K562 (cell line): ENCODE measurements around the gene CD248. TPM values are rescaled to one million over a fixed set of nuclear protein-coding genes. Genes with fewer than 3 reads are reported as not detected.

Experiments
- ETV1 ChIP-seq: fragments of 450-650 bp; conservative IDR thresholded peaks from 2 replicates; pipeline ENCODE4 v1.6.1; 2016; ENCODE audit warnings: missing genetic modification characterization, control low read depth, low read depth, missing compliant biosample characterization
- KAT2B ChIP-seq: IDR thresholded peaks from one replicate; pipeline ENCODE4 v1.6.1; 2012; ENCODE audit warnings: low read depth, mild to moderate bottlenecking, control low read depth, inconsistent platforms, low read length, moderate library complexity
- KLF1 ChIP-seq: fragments of 450-650 bp; IDR thresholded peaks from 2 replicates; pipeline ENCODE4 v1.6.1; 2016; ENCODE audit warnings: missing genetic modification characterization, missing compliant biosample characterization
- MYC ChIP-seq, 2 experiments: fragments of 250-450 bp in 1 of 2; sonication (Bioruptor Pico) in 1 of 2; IDR thresholded peaks; 2 replicates each; pipeline versions ENCODE4 v1.5.1 to v1.6.1; 2012 to 2021; ENCODE audit warnings: low read depth in 2 of 2, borderline replicate concordance in 1 of 2, improper control_type of control experiment in 1 of 2, low read length in 1 of 2, mild to moderate bottlenecking in 1 of 2, moderate library complexity in 1 of 2
- NCOA1 ChIP-seq: fragments of 450-650 bp; IDR thresholded peaks from 2 replicates; pipeline ENCODE4 v1.6.1; 2016; ENCODE audit warnings: low read depth
- POLR2G ChIP-seq: fragments of 200-400 bp; formaldehyde crosslinking; IDR thresholded peaks from 2 replicates; pipeline ENCODE4 v1.6.1; 2017; ENCODE audit warnings: low read depth, mild to moderate bottlenecking, antibody characterized with exemption, low read length, moderate library complexity
- SMAD3 ChIP-seq: fragments of 450-650 bp; formaldehyde crosslinking; conservative IDR thresholded peaks from 2 replicates; pipeline ENCODE4 v1.4.0; 2020; ENCODE audit warnings: mild to moderate bottlenecking
- TAF9B ChIP-seq: fragments of 450-650 bp; IDR thresholded peaks from 2 replicates; pipeline ENCODE4 v1.6.1; 2018; ENCODE audit warnings: mild to moderate bottlenecking; ENCODE audit not compliant: partially characterized antibody
- ZFX ChIP-seq: sonication (generic); formaldehyde crosslinking; IDR thresholded peaks from 2 replicates; pipeline ENCODE4 v1.8.0; 2022; ENCODE audit warnings: mild to moderate bottlenecking, missing genetic modification reagents, moderate library complexity
- ZNF263 ChIP-seq: sonication (generic); formaldehyde crosslinking; IDR thresholded peaks from 2 replicates; pipeline ENCODE4 v1.8.0; 2022; ENCODE audit warnings: mild to moderate bottlenecking, missing genetic modification reagents, borderline replicate concordance
- ZNF41 ChIP-seq: fragments of 250-450 bp; sonication (Bioruptor Pico); conservative IDR thresholded peaks from 2 replicates; pipeline ENCODE4 v1.4.0; 2020; ENCODE audit warnings: mild to moderate bottlenecking
- ZNF766 ChIP-seq: fragments of 200-800 bp; sonication (Bioruptor generic); conservative IDR thresholded peaks from 2 replicates; pipeline ENCODE4 v1.6.1; 2016; ENCODE audit warnings: missing genetic modification characterization, missing compliant biosample characterization
- polyA plus RNA-seq, 8 experiments: library from polyadenylated mRNA; depleted of rRNA in 4 of 8; stranded (reverse) in 5 of 8; unstranded in 3 of 8; fragments of >200 nt; fragmentation: Nextera tagmentation in 2 of 8; fragmentation: Illumina TruSeq in 1 of 8; extraction: Ambion mirVana in 2 of 8; extraction: Trizol in 1 of 8; gene quantifications; 2 replicates each; pipeline versions ENCODE4 v1.2.1 to v1.2.3, GENCODE V29; 2011 to 2014; ENCODE audit warnings: inconsistent platforms in 1 of 8, missing spikeins in 1 of 8
- total RNA-seq, 7 experiments: library from RNA; depleted of rRNA in 6 of 7; stranded (reverse); fragments of >200 nt in 6 of 7; fragmentation: Illumina TruSeq in 2 of 7; extraction: Trizol in 2 of 7; gene quantifications; 2 replicates each; pipeline versions ENCODE4 v1.2.1 to v1.2.3, GENCODE V29; 2011 to 2021; ENCODE audit warnings: low replicate concordance in 1 of 7
- TF ChIP-seq, protein P1 (sequence below): fragments of 250-450 bp; sonication (Bioruptor Pico); IDR thresholded peaks from 2 replicates; pipeline ENCODE4 v1.5.0; 2021; ENCODE audit warnings: mild to moderate bottlenecking, moderate library complexity
- TF ChIP-seq, protein P2 (sequence below): fragments of 200-800 bp; sonication (Bioruptor generic); IDR thresholded peaks from 2 replicates; pipeline ENCODE4 v1.6.1; 2016; ENCODE audit warnings: missing genetic modification characterization, missing compliant biosample characterization
- TF ChIP-seq, protein P3 (sequence below): fragments of 450-650 bp; formaldehyde crosslinking; IDR thresholded peaks from 2 replicates; pipeline ENCODE4 v1.4.0; 2022; ENCODE audit warnings: mild to moderate bottlenecking, moderate library complexity

CD248 gene
- total and polyA plus RNA-seq, 9 of the 15 experiments (the other 6 are each of a cell fraction or from before 2014, with no cell fraction given), result 0.09 TPM; not detected in 8

DNA sequence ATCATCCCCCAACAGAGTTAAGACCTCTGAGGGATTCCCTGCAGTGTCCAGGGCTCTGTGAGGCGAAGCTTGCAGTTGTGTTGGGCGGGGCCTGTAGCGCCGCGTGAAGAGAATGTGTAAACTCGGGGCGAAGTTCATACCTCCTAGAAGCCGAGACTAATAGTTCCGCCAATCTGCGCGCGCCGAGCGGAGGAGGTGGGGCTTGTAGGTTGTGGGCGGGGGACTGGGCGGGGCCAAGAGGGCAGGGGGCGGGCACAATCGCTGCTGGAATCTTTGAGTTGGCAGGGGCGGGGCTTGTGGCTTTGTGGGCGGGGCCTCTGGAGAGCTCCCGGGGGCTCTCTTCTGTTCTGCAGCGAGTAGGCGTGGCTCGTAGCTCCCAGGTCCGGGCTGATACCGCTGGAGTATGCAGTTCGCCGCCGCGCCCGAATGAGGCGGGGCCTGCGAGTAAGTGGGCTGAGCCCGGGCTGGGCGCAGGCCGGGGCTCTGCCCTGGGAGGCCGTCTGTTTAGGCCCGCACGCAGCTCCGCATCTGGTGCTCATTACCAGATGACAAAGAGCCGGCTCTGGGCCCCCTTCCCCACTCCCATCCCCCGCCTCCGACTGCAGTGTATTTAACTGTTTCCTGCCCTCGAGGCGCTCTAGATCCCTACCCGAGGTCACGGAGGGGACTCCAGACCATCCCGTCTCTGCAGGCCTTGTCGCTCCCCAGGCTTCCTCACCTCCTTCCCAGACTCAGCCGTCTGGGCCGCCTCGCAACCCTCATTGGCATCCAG, 4.1 kb downstream of the CD248 start (continued):
- TF ChIP-seq, protein P1, sequence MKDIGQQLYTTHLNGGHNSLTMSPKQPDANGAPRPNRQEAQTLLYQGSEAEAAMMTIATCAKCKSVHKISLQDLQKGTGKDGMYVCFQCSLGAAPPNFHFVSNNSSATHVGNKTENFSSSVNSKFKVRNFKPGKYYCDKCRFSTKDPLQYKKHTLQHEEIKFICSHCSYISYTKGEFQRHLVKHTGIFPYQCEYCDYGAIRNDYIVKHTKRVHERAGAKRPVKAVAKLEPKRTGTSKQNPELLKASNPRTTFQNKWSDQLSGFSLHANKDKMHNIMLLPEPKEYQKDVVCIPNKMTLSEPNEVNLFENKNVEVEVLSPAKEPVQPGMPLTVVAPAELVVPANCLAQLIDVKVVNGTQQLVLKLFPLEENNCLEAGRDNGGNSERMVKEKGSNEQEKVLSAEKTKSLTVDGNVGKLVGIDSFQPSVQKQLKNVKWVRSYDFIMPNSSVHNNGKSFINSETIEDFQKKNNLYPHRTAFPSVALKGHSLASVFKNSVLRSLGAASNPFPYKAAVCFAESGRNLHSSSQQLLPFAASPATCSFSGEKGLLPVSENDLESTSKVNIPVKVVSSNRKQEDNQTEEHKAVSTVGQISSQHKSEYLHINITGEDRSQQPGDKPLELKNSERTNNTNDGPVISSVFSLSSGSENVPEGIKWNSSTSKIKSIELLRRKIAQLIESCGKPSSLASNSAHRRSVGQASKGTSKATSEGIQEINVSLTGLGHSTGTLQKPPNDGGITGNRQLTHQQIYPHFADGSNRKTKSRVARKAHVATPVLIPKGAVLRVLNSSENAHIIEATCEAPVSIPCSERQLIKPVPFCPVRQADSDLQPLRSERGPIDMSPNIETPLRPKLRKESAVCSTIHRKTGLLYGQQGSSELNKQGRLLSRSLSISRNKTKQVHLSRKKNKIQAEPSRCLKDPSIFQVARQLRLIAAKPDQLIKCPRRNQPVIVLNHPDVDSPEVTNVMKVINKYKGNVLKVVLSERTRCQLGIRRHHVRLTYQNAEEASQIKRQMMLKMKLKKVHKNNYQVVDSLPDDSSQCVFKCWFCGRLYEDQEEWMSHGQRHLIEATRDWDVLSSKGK (CRISPR knock-in tag), result no peak
- TF ChIP-seq, protein P2, sequence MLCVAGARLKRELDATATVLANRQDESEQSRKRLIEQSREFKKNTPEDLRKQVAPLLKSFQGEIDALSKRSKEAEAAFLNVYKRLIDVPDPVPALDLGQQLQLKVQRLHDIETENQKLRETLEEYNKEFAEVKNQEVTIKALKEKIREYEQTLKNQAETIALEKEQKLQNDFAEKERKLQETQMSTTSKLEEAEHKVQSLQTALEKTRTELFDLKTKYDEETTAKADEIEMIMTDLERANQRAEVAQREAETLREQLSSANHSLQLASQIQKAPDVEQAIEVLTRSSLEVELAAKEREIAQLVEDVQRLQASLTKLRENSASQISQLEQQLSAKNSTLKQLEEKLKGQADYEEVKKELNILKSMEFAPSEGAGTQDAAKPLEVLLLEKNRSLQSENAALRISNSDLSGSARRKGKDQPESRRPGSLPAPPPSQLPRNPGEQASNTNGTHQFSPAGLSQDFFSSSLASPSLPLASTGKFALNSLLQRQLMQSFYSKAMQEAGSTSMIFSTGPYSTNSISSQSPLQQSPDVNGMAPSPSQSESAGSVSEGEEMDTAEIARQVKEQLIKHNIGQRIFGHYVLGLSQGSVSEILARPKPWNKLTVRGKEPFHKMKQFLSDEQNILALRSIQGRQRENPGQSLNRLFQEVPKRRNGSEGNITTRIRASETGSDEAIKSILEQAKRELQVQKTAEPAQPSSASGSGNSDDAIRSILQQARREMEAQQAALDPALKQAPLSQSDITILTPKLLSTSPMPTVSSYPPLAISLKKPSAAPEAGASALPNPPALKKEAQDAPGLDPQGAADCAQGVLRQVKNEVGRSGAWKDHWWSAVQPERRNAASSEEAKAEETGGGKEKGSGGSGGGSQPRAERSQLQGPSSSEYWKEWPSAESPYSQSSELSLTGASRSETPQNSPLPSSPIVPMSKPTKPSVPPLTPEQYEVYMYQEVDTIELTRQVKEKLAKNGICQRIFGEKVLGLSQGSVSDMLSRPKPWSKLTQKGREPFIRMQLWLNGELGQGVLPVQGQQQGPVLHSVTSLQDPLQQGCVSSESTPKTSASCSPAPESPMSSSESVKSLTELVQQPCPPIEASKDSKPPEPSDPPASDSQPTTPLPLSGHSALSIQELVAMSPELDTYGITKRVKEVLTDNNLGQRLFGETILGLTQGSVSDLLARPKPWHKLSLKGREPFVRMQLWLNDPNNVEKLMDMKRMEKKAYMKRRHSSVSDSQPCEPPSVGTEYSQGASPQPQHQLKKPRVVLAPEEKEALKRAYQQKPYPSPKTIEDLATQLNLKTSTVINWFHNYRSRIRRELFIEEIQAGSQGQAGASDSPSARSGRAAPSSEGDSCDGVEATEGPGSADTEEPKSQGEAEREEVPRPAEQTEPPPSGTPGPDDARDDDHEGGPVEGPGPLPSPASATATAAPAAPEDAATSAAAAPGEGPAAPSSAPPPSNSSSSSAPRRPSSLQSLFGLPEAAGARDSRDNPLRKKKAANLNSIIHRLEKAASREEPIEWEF (CRISPR knock-in tag), result no peak
- TF ChIP-seq ZNF766, result no peak
- TF ChIP-seq ZFX, result peak; percentile 65
- TF ChIP-seq ZNF263, result no peak
- TF ChIP-seq SMAD3 (CRISPR knock-in tag), result no peak
- TF ChIP-seq POLR2G, result peak; percentile 67
- TF ChIP-seq, protein P3, sequence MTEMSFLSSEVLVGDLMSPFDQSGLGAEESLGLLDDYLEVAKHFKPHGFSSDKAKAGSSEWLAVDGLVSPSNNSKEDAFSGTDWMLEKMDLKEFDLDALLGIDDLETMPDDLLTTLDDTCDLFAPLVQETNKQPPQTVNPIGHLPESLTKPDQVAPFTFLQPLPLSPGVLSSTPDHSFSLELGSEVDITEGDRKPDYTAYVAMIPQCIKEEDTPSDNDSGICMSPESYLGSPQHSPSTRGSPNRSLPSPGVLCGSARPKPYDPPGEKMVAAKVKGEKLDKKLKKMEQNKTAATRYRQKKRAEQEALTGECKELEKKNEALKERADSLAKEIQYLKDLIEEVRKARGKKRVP (CRISPR knock-in tag), result no peak
- TF ChIP-seq TAF9B, result no peak
- TF ChIP-seq NCOA1, result no peak
- TF ChIP-seq ETV1, result no peak
- TF ChIP-seq ZNF41, result no peak
- TF ChIP-seq KLF1 (tag), result no peak
- TF ChIP-seq KAT2B, result no peak
- peak; percentile 10; the same call in 1 of the 2 replicates for TF ChIP-seq MYC (IDR thresholded peaks at IDR 0.05; ENCODE audit: low read depth, low read length)
- TF ChIP-seq MYC (CRISPR knock-in tag; IDR thresholded peaks at IDR 0.05; ENCODE audit: borderline replicate concordance, low read depth), result no peak
